ENCODE measurements around the gene TMEM170B. TPM values are rescaled to one million over a fixed set of nuclear protein-coding genes. Genes with fewer than 3 reads are reported as not detected.

TMEM170B gene
- total and polyA plus RNA-seq, 12 donors = 1.1 to 7.5 (median 4.6) TPM

DNA sequence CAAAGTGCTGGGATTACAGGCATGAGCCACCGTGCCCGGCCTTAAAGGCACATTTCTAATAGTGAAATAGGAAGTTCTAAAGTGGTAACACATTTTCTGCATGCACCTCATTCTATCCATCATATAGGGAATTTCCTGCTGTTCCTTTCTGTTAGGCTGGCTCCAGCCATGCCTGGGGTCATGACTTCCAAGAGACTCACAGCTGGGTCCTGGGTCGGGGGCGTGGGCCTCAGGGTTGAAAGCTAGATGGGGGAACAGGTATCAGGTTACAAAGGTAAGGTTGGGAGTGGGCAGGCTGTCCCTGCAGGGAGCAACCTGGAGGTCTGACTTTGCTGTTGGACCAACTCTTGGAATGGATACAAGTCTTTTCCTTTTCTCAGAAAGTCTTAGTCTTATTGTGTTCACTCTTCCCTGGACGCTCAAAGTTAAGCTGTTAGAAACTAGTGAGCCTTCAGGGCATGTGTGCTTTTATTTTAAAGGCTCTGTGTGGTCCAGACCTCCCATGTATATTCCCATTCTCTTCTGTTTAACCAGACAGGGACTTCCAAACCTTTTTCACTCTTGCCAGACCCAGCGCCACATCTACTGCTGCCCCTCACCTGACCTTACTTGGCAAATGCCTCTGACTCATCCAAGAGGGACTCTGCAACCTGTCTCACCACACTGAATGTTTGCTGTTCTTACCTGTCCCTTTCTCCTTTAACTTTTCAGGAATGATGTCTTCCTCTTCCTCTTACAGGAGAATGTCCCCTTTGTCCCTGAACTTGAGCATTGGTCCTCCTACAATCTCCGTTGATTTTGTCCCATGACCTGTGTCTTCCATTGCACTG is 64.4 kb downstream of the TMEM170B start:
- TF ChIP-seq, protein P1, sequence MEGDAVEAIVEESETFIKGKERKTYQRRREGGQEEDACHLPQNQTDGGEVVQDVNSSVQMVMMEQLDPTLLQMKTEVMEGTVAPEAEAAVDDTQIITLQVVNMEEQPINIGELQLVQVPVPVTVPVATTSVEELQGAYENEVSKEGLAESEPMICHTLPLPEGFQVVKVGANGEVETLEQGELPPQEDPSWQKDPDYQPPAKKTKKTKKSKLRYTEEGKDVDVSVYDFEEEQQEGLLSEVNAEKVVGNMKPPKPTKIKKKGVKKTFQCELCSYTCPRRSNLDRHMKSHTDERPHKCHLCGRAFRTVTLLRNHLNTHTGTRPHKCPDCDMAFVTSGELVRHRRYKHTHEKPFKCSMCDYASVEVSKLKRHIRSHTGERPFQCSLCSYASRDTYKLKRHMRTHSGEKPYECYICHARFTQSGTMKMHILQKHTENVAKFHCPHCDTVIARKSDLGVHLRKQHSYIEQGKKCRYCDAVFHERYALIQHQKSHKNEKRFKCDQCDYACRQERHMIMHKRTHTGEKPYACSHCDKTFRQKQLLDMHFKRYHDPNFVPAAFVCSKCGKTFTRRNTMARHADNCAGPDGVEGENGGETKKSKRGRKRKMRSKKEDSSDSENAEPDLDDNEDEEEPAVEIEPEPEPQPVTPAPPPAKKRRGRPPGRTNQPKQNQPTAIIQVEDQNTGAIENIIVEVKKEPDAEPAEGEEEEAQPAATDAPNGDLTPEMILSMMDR (IDR thresholded peaks at IDR 0.05) = no peak
- no peak for TF ChIP-seq POLR2A (IDR thresholded peaks at IDR 0.05)
- Histone ChIP-seq H3K27ac (no peak overlapping the region), H3K9me3 (replicated peaks in 1 of 3) (no peaks in the 10 kb centered on the region), H3K4me3 (no peak overlapping the region), H3K36me3 (replicated peaks in 1 of 2) (no peaks in the 10 kb centered on the region), H3K27me3 (no peaks in the 10 kb centered on the region), H3K4me1 (replicated peaks in 1 of 2) (peaks cover 0 to 5% of the 10 kb centered on the region in 2 donors)
- no peak for DNase-seq
- intact Hi-C loops (cut with DNase I) = no loop called here
- WGBS, 4 donors = 71 to 81% (median 78%) methylated on average over 7 of the region's 7 CpGs

DNA sequence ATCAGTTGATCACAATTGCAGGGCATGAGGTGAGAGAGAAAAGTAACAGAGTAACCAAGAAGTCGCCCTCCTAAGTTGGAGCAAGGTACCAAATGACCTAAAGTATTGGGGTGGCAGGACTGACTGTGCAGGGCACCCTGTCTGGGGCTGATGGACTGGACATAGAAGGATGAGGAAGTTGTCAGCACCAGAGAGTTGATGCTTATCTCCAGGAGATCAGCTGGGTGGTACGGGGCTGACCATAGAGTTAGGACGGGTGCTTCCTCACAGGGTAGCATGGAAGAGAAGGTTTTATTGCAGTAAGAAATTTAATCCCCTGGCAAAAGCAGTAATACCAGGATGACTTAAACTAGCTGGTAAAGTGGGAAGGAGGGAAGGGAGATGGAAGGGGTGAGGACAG is 66.7 kb downstream of the TMEM170B start:
- Histone ChIP-seq H3K27me3 (no peaks in the 10 kb centered on the region), H3K4me3 (no peak overlapping the region), H3K36me3 (replicated peaks in 1 of 2) (no peaks in the 10 kb centered on the region), H3K9me3 (replicated peaks in 1 of 3) (no peaks in the 10 kb centered on the region), H3K27ac (no peak overlapping the region), H3K4me1 (replicated peaks in 1 of 2) (peaks cover 0 to 5% of the 10 kb centered on the region in 2 donors)
- DNase-seq = no peak
- intact Hi-C loops (cut with DNase I) = no loop called here
- TF ChIP-seq, protein P1 (IDR thresholded peaks at IDR 0.05) = no peak
- TF ChIP-seq POLR2A (IDR thresholded peaks at IDR 0.05) = no peak
- WGBS, 4 donors = 52 to 89% (median 79%) methylated on average over 3 of the region's 3 CpGs

DNA sequence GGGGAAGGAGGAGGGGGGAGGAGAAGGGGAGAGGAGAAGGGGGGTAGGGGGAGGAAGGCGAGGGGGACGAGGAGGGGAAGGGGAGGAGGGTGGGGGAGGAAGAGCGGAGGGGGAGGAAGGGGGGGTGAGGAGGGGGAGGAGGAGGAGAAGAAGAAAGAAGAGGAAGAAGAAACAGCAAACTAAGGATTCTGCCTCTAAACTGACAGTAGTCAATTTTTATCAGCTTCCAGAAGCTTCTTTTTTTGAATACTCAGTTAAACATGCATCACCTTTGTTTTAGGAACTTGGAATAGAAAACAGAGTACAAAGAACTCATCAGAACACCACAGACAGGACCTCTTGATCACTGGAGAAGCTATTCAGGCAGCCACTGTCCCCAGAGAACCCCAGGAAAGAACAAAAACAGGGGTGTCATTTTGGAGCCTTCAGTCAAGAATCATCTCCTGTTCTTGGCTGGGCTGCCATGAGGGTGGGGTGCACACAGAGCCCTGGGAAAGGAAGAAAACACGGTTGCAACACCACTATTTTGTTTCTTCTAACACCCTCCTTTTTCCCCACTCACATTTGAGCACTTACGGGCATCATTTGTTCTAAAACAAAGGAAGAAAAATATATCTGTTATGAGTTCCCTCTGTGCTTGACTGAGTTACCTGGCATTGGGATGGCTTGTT is 67.4 kb downstream of the TMEM170B start:
- Histone ChIP-seq H3K4me3 (no peak overlapping the region), H3K36me3 (replicated peaks in 1 of 2) (no peaks in the 10 kb centered on the region), H3K27ac (no peak overlapping the region), H3K27me3 (no peaks in the 10 kb centered on the region), H3K4me1 (replicated peaks in 1 of 2) (peaks cover 0 to 5% of the 10 kb centered on the region in 2 donors), H3K9me3 (replicated peaks in 1 of 3) (no peaks in the 10 kb centered on the region)
- no peak for TF ChIP-seq POLR2A (IDR thresholded peaks at IDR 0.05)
- TF ChIP-seq, protein P1 (IDR thresholded peaks at IDR 0.05) = no peak
- DNase-seq = no peak
- WGBS, 4 donors = 52 to 72% (median 71%) methylated on average over 4 to 5 of the region's 5 CpGs
- intact Hi-C loops (cut with DNase I) = no loop called here

DNA sequence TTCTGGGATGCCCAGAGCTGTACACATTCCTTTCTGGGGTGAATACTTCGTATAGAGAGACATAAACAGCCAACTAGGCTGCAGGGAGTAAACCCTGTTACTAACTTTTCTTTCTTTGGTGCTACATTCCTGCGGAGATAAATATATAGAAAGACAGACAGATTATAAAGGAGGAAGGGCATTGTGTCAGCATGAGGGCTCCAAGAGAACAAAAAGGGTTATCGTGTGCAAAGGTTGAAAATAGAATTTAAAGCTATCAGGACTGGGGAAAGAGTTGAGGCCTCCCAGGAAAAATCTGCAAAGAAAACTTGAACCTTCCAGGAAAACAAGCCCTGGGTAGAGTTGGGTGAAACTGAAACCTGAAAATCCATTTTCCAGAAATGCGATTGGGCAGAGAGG is 68.0 kb downstream of the TMEM170B start:
- no peak for TF ChIP-seq POLR2A (IDR thresholded peaks at IDR 0.05)
- TF ChIP-seq, protein P1 (IDR thresholded peaks at IDR 0.05) = no peak
- Histone ChIP-seq H3K9me3 (replicated peaks in 1 of 3) (no peaks in the 10 kb centered on the region), H3K27me3 (no peaks in the 10 kb centered on the region), H3K36me3 (replicated peaks in 1 of 2) (no peaks in the 10 kb centered on the region), H3K27ac (no peak overlapping the region), H3K4me1 (replicated peaks in 1 of 2) (peaks cover 0 to 5% of the 10 kb centered on the region in 2 donors), H3K4me3 (no peak overlapping the region)
- intact Hi-C loops (cut with DNase I) = no loop called here
- DNase-seq = no peak
- 76 to 80% (median 77%) methylated on average over 4 of the region's 4 CpGs for WGBS, 4 donors
